Mucosa of descending colon (tissue), 3 donors: ENCODE measurements around the gene AGAP1. TPM values are rescaled to one million over a fixed set of nuclear protein-coding genes. Genes with fewer than 3 reads are reported as not detected.

Experiments
- ATAC-seq: fragments of 200-7000 bp; cut with Tn5 transposase; one replicate; pipeline ENCODE4 v1.9.1; 2020; ENCODE audit warnings: mild to moderate bottlenecking, moderate library complexity
- DNase-seq, 3 donors: peaks; one replicate each; pipeline ENCODE4 v3.0.0-alpha.2; 2020
- H3K36me3 ChIP-seq: fragments of 200-600 bp; one replicate; pipeline ENCODE4 v1.8.0; 2021; ENCODE audit warnings: low read depth, mild to moderate bottlenecking
- H3K4me1 ChIP-seq: fragments of 200-600 bp; one replicate; pipeline ENCODE4 v1.8.0; 2021; ENCODE audit warnings: low read depth, mild to moderate bottlenecking
- H3K4me3 ChIP-seq: fragments of 200-600 bp; one replicate; pipeline ENCODE4 v1.8.0; 2021; ENCODE audit warnings: mild to moderate bottlenecking
- H3K9me3 ChIP-seq: fragments of 200-600 bp; one replicate; pipeline ENCODE4 v1.8.0; 2021; ENCODE audit warnings: mild to moderate bottlenecking
- CTCF ChIP-seq: fragments of 200-600 bp; IDR thresholded peaks from one replicate; pipeline ENCODE4 v1.8.0; 2022; ENCODE audit warnings: antibody characterized with exemption, mild to moderate bottlenecking
- intact Hi-C, 2 donors: fragments of 100-400 bp; cut with DNase I in 1 of 2; cut with micrococcal nuclease in 1 of 2; formaldehyde crosslinking; loops; one replicate each; pipeline versions ENCODE4 v1.11.0 to v1.11.1; 2022; cut with DNase I, micrococcal nuclease
- total RNA-seq, 3 donors: library from RNA; stranded (reverse); fragmentation: NEBNext Ultra II Directional in 2 of 3; extraction: Animal tissue kit (Norgen Biotek cat#: 25700) in 2 of 3; gene quantifications; one replicate each; pipeline versions ENCODE4 v1.2.1 to v1.2.4, GENCODE V29; 2021 to 2023
- donor health status: DM: no; HTN: no; CAD: no; lungs with moderate emphysema.
- donor health status: DM: no; HTN: no; CAD: no.
- donor health status: DM: no; HTN: yes; CAD: no.

AGAP1 gene
- total RNA-seq, 3 donors from 2014 or later: 68.1 to 112 (median 88.9) TPM

GRCh38 chr2:235550946-235551345 lies 57.1 kb downstream of the AGAP1 start:
- Histone ChIP-seq H3K4me3 (no peak overlapping the region), H3K4me1 (peaks cover 25% of the 10 kb centered on the region), H3K9me3 (no peaks in the 10 kb centered on the region), H3K36me3 (no peaks in the 10 kb centered on the region)
- no peak for TF ChIP-seq CTCF
- DNase-seq (no peak), ATAC-seq (no peak)
- intact Hi-C loops: no loop called here

GRCh38 chr2:235551965-235552364 lies 58.1 kb downstream of the AGAP1 start:
- Histone ChIP-seq H3K36me3 (no peaks in the 10 kb centered on the region), H3K4me1 (peaks cover 21% of the 10 kb centered on the region), H3K9me3 (no peaks in the 10 kb centered on the region), H3K4me3 (no peak overlapping the region)
- ATAC-seq: peak; percentile 92
- peak; percentile 49 for TF ChIP-seq CTCF
- DNase-seq: peak; percentile 72 to 83 (median 80)
- intact Hi-C loops: no loop called here

GRCh38 chr2:235552671-235553070 lies 58.8 kb downstream of the AGAP1 start:
- no peaks in the 10 kb centered on the region for H3K36me3 ChIP-seq

GRCh38 chr2:235553291-235553690 lies 59.4 kb downstream of the AGAP1 start:
- intact Hi-C loops: no loop called here
- no peaks in the 10 kb centered on the region for H3K36me3 ChIP-seq
- peaks cover 21% of the 10 kb centered on the region for H3K4me1 ChIP-seq
- TF ChIP-seq CTCF: no peak
- ATAC-seq (no peak), DNase-seq (no peak)
- H3K4me3 ChIP-seq: no peak overlapping the region
- no peaks in the 10 kb centered on the region for H3K9me3 ChIP-seq

More at GRCh38 chr2:235552671-235553070, 58.8 kb downstream of the AGAP1 start:
- Histone ChIP-seq H3K4me1 (peaks cover 21% of the 10 kb centered on the region), H3K9me3 (no peaks in the 10 kb centered on the region), H3K4me3 (no peak overlapping the region)
- ATAC-seq: no peak
- DNase-seq: no peak
- TF ChIP-seq CTCF: no peak
- intact Hi-C loops: no loop called here

- peak; percentile 50 for ATAC-seq
- DNase-seq: no peak
- TF ChIP-seq CTCF: no peak
- intact Hi-C loops: no loop called here
- Histone ChIP-seq H3K36me3 (no peaks in the 10 kb centered on the region), H3K9me3 (no peaks in the 10 kb centered on the region), H3K4me1 (peaks cover 19% of the 10 kb centered on the region), H3K4me3 (no peak overlapping the region)
These were observed 59.9 kb downstream of the AGAP1 start for GRCh38 chr2:235553696-235554100.

GRCh38 chr2:235554385-235554784 lies 60.5 kb downstream of the AGAP1 start:
- intact Hi-C loops: no loop called here
- Histone ChIP-seq H3K9me3 (no peaks in the 10 kb centered on the region), H3K36me3 (no peaks in the 10 kb centered on the region), H3K4me3 (no peak overlapping the region), H3K4me1 (peaks cover 15% of the 10 kb centered on the region)
- ATAC-seq: no peak
- no peak for DNase-seq
- no peak for TF ChIP-seq CTCF
